Right renal pelvis (tissue), 4 donors: Measurements from ENCODE around the gene UBE2I. TPM values are rescaled to one million over a fixed set of nuclear protein-coding genes. Genes with fewer than 3 reads are reported as not detected.
"Not testable (repeated sequence)": the region's sequence is repeated elsewhere in the genome, so short reads cannot be mapped to it uniquely, and the experiment has no call there.

Source experiments
- DNase-seq, 4 donors: peaks; one replicate each; pipeline ENCODE4 v3.0.0-alpha.2; 2013; ENCODE audit warnings: low read depth in 4 of 4, low spot score in 3 of 4, missing footprints in 1 of 4
- polyA plus RNA-seq, 4 donors: library from polyadenylated mRNA; unstranded; fragments of 120-200 nt; gene quantifications; one replicate each; pipeline ENCODE4 v1.2.1, GENCODE V29; 2013; ENCODE audit not compliant: insufficient read length in 4 of 4

Gene UBE2I
- polyA plus RNA-seq, 4 donors = 169 to 186 (median 176) TPM

GRCh38 chr16:1291576-1291974 lies 17.9 kb upstream of the UBE2I start:
- DNase-seq = peak in 1 of 4 donors; percentile 49

GRCh38 chr16:1292208-1292607 lies 17.2 kb upstream of the UBE2I start:
- not testable (repeated sequence) for DNase-seq

GRCh38 chr16:1292808-1293207 lies 16.6 kb upstream of the UBE2I start:
- DNase-seq = not testable (repeated sequence)

GRCh38 chr16:1293921-1294656 lies 15.3 kb upstream of the UBE2I start:
- no peak for DNase-seq

GRCh38 chr16:1295465-1295864 lies 14.0 kb upstream of the UBE2I start:
- no peak for DNase-seq

- not testable (repeated sequence) for DNase-seq
These were observed 12.8 kb upstream of the UBE2I start for GRCh38 chr16:1296688-1297017.

- DNase-seq = no peak
These were observed 12.3 kb upstream of the UBE2I start for GRCh38 chr16:1297018-1297696.

GRCh38 chr16:1298406-1298805 lies 11.0 kb upstream of the UBE2I start:
- no peak for DNase-seq

GRCh38 chr16:1299012-1299867 lies 10.2 kb upstream of the UBE2I start:
- no peak for DNase-seq

GRCh38 chr16:1299868-1300203 lies 9.6 kb upstream of the UBE2I start:
- no peak for DNase-seq

- DNase-seq = peak in 1 of 4 donors; percentile 49
These were observed 8.6 kb upstream of the UBE2I start for GRCh38 chr16:1300664-1301476.

- DNase-seq = no peak
These were observed 7.9 kb upstream of the UBE2I start for GRCh38 chr16:1301562-1301961.

- DNase-seq = no peak
These were observed 3.6 kb upstream of the UBE2I start for GRCh38 chr16:1305823-1306222.

- DNase-seq = no peak
These were observed 3.1 kb upstream of the UBE2I start for GRCh38 chr16:1306334-1306733.

- peak in 1 of 4 donors; percentile 47 for DNase-seq
These were observed 1.1 kb upstream of the UBE2I start for GRCh38 chr16:1308036-1308976.

- no peak for DNase-seq
These were observed 724 bp downstream of the UBE2I start for GRCh38 chr16:1309888-1310831.

- DNase-seq = no peak
These were observed 1.4 kb downstream of the UBE2I start for GRCh38 chr16:1310832-1311200.

GRCh38 chr16:1311212-1311737 lies 1.8 kb downstream of the UBE2I start:
- no peak for DNase-seq
